Glomerular visceral epithelial cell (primary cell): ENCODE measurements around the gene ZNF641.
A peak's percentile ranks its signal among the peaks of the same experiment; 100 is the strongest.
"Not testable (repeated sequence)": the region's sequence is repeated elsewhere in the genome, so short reads cannot be mapped to it uniquely, and the experiment has no call there.

Source experiments
- DNase-seq: peaks from one replicate; pipeline ENCODE4 v3.0.0-alpha.2; 2016; ENCODE audit errors: extremely low spot score

Gene ZNF641

GRCh38 chr12:48334808-48335207, 15.9 kb downstream of the ZNF641 start:
- no peak for DNase-seq

GRCh38 chr12:48333680-48334079, 17.0 kb downstream of the ZNF641 start:
- DNase-seq = not testable (repeated sequence)

- DNase-seq = no peak
Measured at GRCh38 chr12:48331399-48331798, 19.3 kb downstream of the ZNF641 start.

- no peak for DNase-seq
Measured at GRCh38 chr12:48329199-48329939, 21.4 kb downstream of the ZNF641 start.

- no peak for DNase-seq
Measured at GRCh38 chr12:48316491-48316890, 34.2 kb downstream of the ZNF641 start.

GRCh38 chr12:48311313-48311712, 39.4 kb downstream of the ZNF641 start:
- no peak for DNase-seq

- no peak for DNase-seq
Measured at GRCh38 chr12:48307269-48307668, 43.5 kb downstream of the ZNF641 start.

GRCh38 chr12:48305190-48305589, 45.5 kb downstream of the ZNF641 start:
- DNase-seq = no peak

GRCh38 chr12:48302161-48302911, 48.4 kb downstream of the ZNF641 start:
- DNase-seq = no peak

- no peak for DNase-seq
Measured at GRCh38 chr12:48300774-48301173, 49.9 kb downstream of the ZNF641 start.

- DNase-seq = peak; percentile 57
Measured at GRCh38 chr12:48296586-48297282, 54.0 kb downstream of the ZNF641 start.

GRCh38 chr12:48292040-48292439, 58.7 kb downstream of the ZNF641 start:
- DNase-seq = no peak

GRCh38 chr12:48291511-48291910, 59.2 kb downstream of the ZNF641 start:
- no peak for DNase-seq

- DNase-seq = no peak
Measured at GRCh38 chr12:48288387-48289268, 62.1 kb downstream of the ZNF641 start.
